D721Med (cell line): ENCODE results near the gene DNAJB2.

Experiments
- DNase-seq: peaks from one replicate; pipeline ENCODE4 v3.0.0; 2011; ENCODE audit warnings: low spot score; ENCODE audit not compliant: insufficient read length
- FAIRE-seq: peaks from 2 replicates; lab custom pipeline; 2011; peaks lifted over from hg19 to GRCh38; lab: Jason Lieb, UNC
- CTCF ChIP-seq: IDR thresholded peaks from 2 replicates; pipeline ENCODE4 v1.5.1; 2012; ENCODE audit warnings: mild to moderate bottlenecking, control low read depth; ENCODE audit not compliant: insufficient read depth; ENCODE audit errors: missing control alignments

The DNAJB2 gene

GRCh38 chr2:219323434-219323833 is 44.3 kb downstream of the DNAJB2 start:
- DNase-seq (no peak), FAIRE-seq (no peak)
- TF ChIP-seq CTCF = no peak

- no peak for TF ChIP-seq CTCF
- FAIRE-seq (no peak), DNase-seq (no peak)
These were observed 46.0 kb downstream of the DNAJB2 start for GRCh38 chr2:219325136-219325535.

- FAIRE-seq = no peak
- no peak for DNase-seq
- no peak for TF ChIP-seq CTCF
These were observed 46.6 kb downstream of the DNAJB2 start for GRCh38 chr2:219325657-219326315.

- peak; percentile 90 for FAIRE-seq
- no peak for TF ChIP-seq CTCF
- DNase-seq = peak; percentile 55
These were observed 48.6 kb downstream of the DNAJB2 start for GRCh38 chr2:219327719-219328118.

GRCh38 chr2:219331560-219332213 is 52.5 kb downstream of the DNAJB2 start:
- DNase-seq (no peak), FAIRE-seq (no peak)
- no peak for TF ChIP-seq CTCF

GRCh38 chr2:219332542-219332941 is 53.4 kb downstream of the DNAJB2 start, which contains the start of gene RESP18:
Gene RESP18, minus strand, starts transcription at chr2:219332744.
- FAIRE-seq = no peak
- no peak for DNase-seq
- TF ChIP-seq CTCF = no peak

- TF ChIP-seq CTCF = no peak
- DNase-seq (no peak), FAIRE-seq (no peak)
These were observed 54.9 kb downstream of the DNAJB2 start for GRCh38 chr2:219334076-219334475.
